ENCODE results near the gene ADAMTS10. TPM values are rescaled to one million over a fixed set of nuclear protein-coding genes. Genes with fewer than 3 reads are reported as not detected.

The ADAMTS10 gene
- total and polyA plus RNA-seq, 2 donors = 19.6 to 41.7 TPM

GRCh38 chr19:8615813-8616596 lies 5.5 kb upstream of the ADAMTS10 start:
- peak in 6 of 9 donors; percentile 34 to 74 (median 57) for DNase-seq (ENCODE audit: low read depth in 6 of 9, low spot score in 9 of 9)
- 35% methylated on average over 23 of the region's 23 CpGs for WGBS
- Histone ChIP-seq H3K9me3 (ENCODE audit: control insufficient read depth in 2 of 2, insufficient read depth in 1 of 2, low read length in 1 of 2) (peaks cover 0 to 6% of the 10 kb centered on the region in 2 donors), H3K4me3 (ENCODE audit: low read length in 2 of 2) (no peak overlapping the region), H3K36me3 (ENCODE audit: control insufficient read depth in 2 of 2, insufficient read depth in 2 of 2, low read length in 1 of 2) (no peaks in the 10 kb centered on the region), H3K27me3 (ENCODE audit: control insufficient read depth in 2 of 2, insufficient read depth in 1 of 2, low read length in 1 of 2) (peaks cover 0 to 9% of the 10 kb centered on the region in 2 donors), H3K27ac (ENCODE audit: low read depth in 1 of 2, low read length in 1 of 2) (no peak overlapping the region), H3K4me1 (ENCODE audit: control insufficient read depth in 2 of 2, insufficient read depth in 2 of 2, low read length in 2 of 2) (peaks cover 6 to 23% of the 10 kb centered on the region in 2 donors)

- WGBS = 69% methylated on average over 6 of the region's 6 CpGs
- H3K27ac ChIP-seq (ENCODE audit: low read depth in 1 of 2, low read length in 1 of 2) = no peak overlapping the region
- no peak for DNase-seq (ENCODE audit: low read depth in 6 of 9, low spot score in 9 of 9)
These were observed 4.5 kb upstream of the ADAMTS10 start for GRCh38 chr19:8615024-8615423.

GRCh38 chr19:8614455-8614854 lies 3.9 kb upstream of the ADAMTS10 start:
- WGBS = 94% methylated on average over 2 of the region's 2 CpGs
- Histone ChIP-seq H3K27me3 (ENCODE audit: control insufficient read depth in 2 of 2, insufficient read depth in 1 of 2, low read length in 1 of 2) (peaks cover 0 to 16% of the 10 kb centered on the region in 2 donors), H3K4me3 (ENCODE audit: low read length in 2 of 2) (no peak overlapping the region), H3K27ac (ENCODE audit: low read depth in 1 of 2, low read length in 1 of 2) (no peak overlapping the region), H3K9me3 (ENCODE audit: control insufficient read depth in 2 of 2, insufficient read depth in 1 of 2, low read length in 1 of 2) (peaks cover 0 to 3% of the 10 kb centered on the region in 2 donors), H3K36me3 (ENCODE audit: control insufficient read depth in 2 of 2, insufficient read depth in 2 of 2, low read length in 1 of 2) (no peaks in the 10 kb centered on the region), H3K4me1 (ENCODE audit: control insufficient read depth in 2 of 2, insufficient read depth in 2 of 2, low read length in 2 of 2) (peaks cover 6 to 32% of the 10 kb centered on the region in 2 donors)
- no peak for DNase-seq (ENCODE audit: low read depth in 6 of 9, low spot score in 9 of 9)

More at GRCh38 chr19:8615024-8615423, 4.5 kb upstream of the ADAMTS10 start:
- H3K4me3 ChIP-seq (ENCODE audit: low read length in 2 of 2) = no peak overlapping the region
- no peaks in the 10 kb centered on the region for H3K36me3 ChIP-seq (ENCODE audit: control insufficient read depth in 2 of 2, insufficient read depth in 2 of 2, low read length in 1 of 2)
- H3K27me3 ChIP-seq (ENCODE audit: control insufficient read depth in 2 of 2, insufficient read depth in 1 of 2, low read length in 1 of 2) = peaks cover 0 to 10% of the 10 kb centered on the region in 2 donors
- peaks cover 6 to 26% of the 10 kb centered on the region in 2 donors for H3K4me1 ChIP-seq (ENCODE audit: control insufficient read depth in 2 of 2, insufficient read depth in 2 of 2, low read length in 2 of 2)
- H3K9me3 ChIP-seq (ENCODE audit: control insufficient read depth in 2 of 2, insufficient read depth in 1 of 2, low read length in 1 of 2) = peaks cover 0 to 3% of the 10 kb centered on the region in 2 donors

GRCh38 chr19:8612807-8613171 lies 2.3 kb upstream of the ADAMTS10 start:
- peaks cover 6 to 47% of the 10 kb centered on the region in 2 donors for H3K4me1 ChIP-seq (ENCODE audit: control insufficient read depth in 2 of 2, insufficient read depth in 2 of 2, low read length in 2 of 2)
- WGBS = 70% methylated on average over 5 of the region's 5 CpGs
- H3K27me3 ChIP-seq (ENCODE audit: control insufficient read depth in 2 of 2, insufficient read depth in 1 of 2, low read length in 1 of 2) = peaks cover 0 to 20% of the 10 kb centered on the region in 2 donors
- H3K27ac ChIP-seq (ENCODE audit: low read depth in 1 of 2, low read length in 1 of 2) = no peak overlapping the region
- peaks cover 0 to 3% of the 10 kb centered on the region in 2 donors for H3K9me3 ChIP-seq (ENCODE audit: control insufficient read depth in 2 of 2, insufficient read depth in 1 of 2, low read length in 1 of 2)
- H3K36me3 ChIP-seq (ENCODE audit: control insufficient read depth in 2 of 2, insufficient read depth in 2 of 2, low read length in 1 of 2) = no peaks in the 10 kb centered on the region
- DNase-seq (ENCODE audit: low read depth in 6 of 9, low spot score in 9 of 9) = peak in 1 of 9 donors; percentile 39
- no peak overlapping the region for H3K4me3 ChIP-seq (ENCODE audit: low read length in 2 of 2)

- peak in 1 of 9 donors; percentile 57 for DNase-seq (ENCODE audit: low read depth in 6 of 9, low spot score in 9 of 9)
- no peaks in the 10 kb centered on the region for H3K36me3 ChIP-seq (ENCODE audit: control insufficient read depth in 2 of 2, insufficient read depth in 2 of 2, low read length in 1 of 2)
- H3K4me3 ChIP-seq (ENCODE audit: low read length in 2 of 2) = no peak overlapping the region
- peaks cover 0 to 3% of the 10 kb centered on the region in 2 donors for H3K9me3 ChIP-seq (ENCODE audit: control insufficient read depth in 2 of 2, insufficient read depth in 1 of 2, low read length in 1 of 2)
- WGBS = 79% methylated on average over 12 of the region's 12 CpGs
- peak overlapping the region; percentile 22 to 69 for H3K27ac ChIP-seq (ENCODE audit: low read depth in 1 of 2, low read length in 1 of 2)
- peaks cover 0 to 14% of the 10 kb centered on the region in 2 donors for H3K27me3 ChIP-seq (ENCODE audit: control insufficient read depth in 2 of 2, insufficient read depth in 1 of 2, low read length in 1 of 2)
- peaks cover 6 to 47% of the 10 kb centered on the region in 2 donors for H3K4me1 ChIP-seq (ENCODE audit: control insufficient read depth in 2 of 2, insufficient read depth in 2 of 2, low read length in 2 of 2)
These were observed 1.6 kb upstream of the ADAMTS10 start for GRCh38 chr19:8611877-8612806.

- Histone ChIP-seq H3K9me3 (ENCODE audit: control insufficient read depth in 2 of 2, insufficient read depth in 1 of 2, low read length in 1 of 2) (peaks cover 0 to 3% of the 10 kb centered on the region in 2 donors), H3K4me3 (ENCODE audit: low read length in 2 of 2) (no peak overlapping the region), H3K36me3 (ENCODE audit: control insufficient read depth in 2 of 2, insufficient read depth in 2 of 2, low read length in 1 of 2) (no peaks in the 10 kb centered on the region), H3K4me1 (ENCODE audit: control insufficient read depth in 2 of 2, insufficient read depth in 2 of 2, low read length in 2 of 2) (peaks cover 6 to 47% of the 10 kb centered on the region in 2 donors), H3K27ac (ENCODE audit: low read depth in 1 of 2, low read length in 1 of 2) (peak overlapping the region; percentile 33 to 69), H3K27me3 (ENCODE audit: control insufficient read depth in 2 of 2, insufficient read depth in 1 of 2, low read length in 1 of 2) (peaks cover 0 to 12% of the 10 kb centered on the region in 2 donors)
- peak in 5 of 9 donors; percentile 28 to 65 (median 46) for DNase-seq (ENCODE audit: low read depth in 6 of 9, low spot score in 9 of 9)
- WGBS = 47% methylated on average over 18 of the region's 18 CpGs
These were observed 919 bp upstream of the ADAMTS10 start for GRCh38 chr19:8611391-8611876.

- H3K4me1 ChIP-seq (ENCODE audit: control insufficient read depth in 2 of 2, insufficient read depth in 2 of 2, low read length in 2 of 2) = peaks cover 6 to 47% of the 10 kb centered on the region in 2 donors
- peak in 1 of 9 donors; percentile 40 for DNase-seq (ENCODE audit: low read depth in 6 of 9, low spot score in 9 of 9)
- H3K27ac ChIP-seq (ENCODE audit: low read depth in 1 of 2, low read length in 1 of 2) = peak overlapping the region in 1 of 2 donors; percentile 68
- peaks cover 0 to 11% of the 10 kb centered on the region in 2 donors for H3K27me3 ChIP-seq (ENCODE audit: control insufficient read depth in 2 of 2, insufficient read depth in 1 of 2, low read length in 1 of 2)
- H3K36me3 ChIP-seq (ENCODE audit: control insufficient read depth in 2 of 2, insufficient read depth in 2 of 2, low read length in 1 of 2) = no peaks in the 10 kb centered on the region
- 4% methylated on average over 9 of the region's 9 CpGs for WGBS
- H3K4me3 ChIP-seq (ENCODE audit: low read length in 2 of 2) = peak overlapping the region in 1 of 2 donors; percentile 66
- peaks cover 0 to 3% of the 10 kb centered on the region in 2 donors for H3K9me3 ChIP-seq (ENCODE audit: control insufficient read depth in 2 of 2, insufficient read depth in 1 of 2, low read length in 1 of 2)
These were observed 403 bp upstream of the ADAMTS10 start for GRCh38 chr19:8610936-8611300.

GRCh38 chr19:8609279-8610040 lies 1.1 kb downstream of the ADAMTS10 start:
- peak in 1 of 9 donors; percentile 46 for DNase-seq (ENCODE audit: low read depth in 6 of 9, low spot score in 9 of 9)
- H3K4me1 ChIP-seq (ENCODE audit: control insufficient read depth in 2 of 2, insufficient read depth in 2 of 2, low read length in 2 of 2) = peaks cover 6 to 42% of the 10 kb centered on the region in 2 donors
- peak overlapping the region; percentile 7 to 20 for H3K27ac ChIP-seq (ENCODE audit: low read depth in 1 of 2, low read length in 1 of 2)

More at GRCh38 chr19:8609279-8610040, 1.1 kb downstream of the ADAMTS10 start:
- Histone ChIP-seq H3K9me3 (ENCODE audit: control insufficient read depth in 2 of 2, insufficient read depth in 1 of 2, low read length in 1 of 2) (peaks cover 2 to 17% of the 10 kb centered on the region in 2 donors), H3K4me3 (ENCODE audit: low read length in 2 of 2) (peak overlapping the region; percentile 66 to 79), H3K36me3 (ENCODE audit: control insufficient read depth in 2 of 2, insufficient read depth in 2 of 2, low read length in 1 of 2) (peaks cover 3 to 8% of the 10 kb centered on the region in 2 donors), H3K27me3 (ENCODE audit: control insufficient read depth in 2 of 2, insufficient read depth in 1 of 2, low read length in 1 of 2) (peaks cover 0 to 11% of the 10 kb centered on the region in 2 donors)
- 9% methylated on average over 47 of the region's 47 CpGs for WGBS

All from thymus (tissue), 11 donors.